ENCODE data around the gene WDR87.

Gene WDR87

GRCh38 chr19:37899453-37899852 lies 6.9 kb downstream of the WDR87 start:
- Histone ChIP-seq H2BK12ac (ENCODE audit: low read length in 2 of 2) (no peak overlapping the region), H4K8ac (ENCODE audit: low read length) (no peak overlapping the region), H3K79me1 (replicated peaks; ENCODE audit: low read length, poor library complexity, severe bottlenecking) (no peaks in the 10 kb centered on the region), H3K18ac (ENCODE audit: low read depth in 1 of 2, low read length in 2 of 2) (no peak overlapping the region), H2AFZ (ENCODE audit: low read depth, low read length) (no peak overlapping the region), H3K4me2 (ENCODE audit: low read length, poor library complexity, severe bottlenecking) (no peak overlapping the region), H3K4me3 (ENCODE audit: insufficient read depth in 1 of 2, low read depth in 1 of 2, low read length in 2 of 2) (no peak overlapping the region), H3K4ac (ENCODE audit: low read depth in 1 of 2, low read length in 2 of 2) (no peak overlapping the region), H3K9ac (ENCODE audit: low read length) (no peak overlapping the region), H2BK15ac (ENCODE audit: low read depth, poor library complexity, severe bottlenecking) (no peak overlapping the region), H3K9me3 (ENCODE audit: control insufficient read depth, low read length) (no peaks in the 10 kb centered on the region), H2BK120ac (ENCODE audit: low read depth, low read length) (no peak overlapping the region), H3K27ac (ENCODE audit: low read length, poor library complexity, severe bottlenecking) (no peak overlapping the region), H4K91ac (ENCODE audit: low read length) (no peak overlapping the region), H3K27me3 (ENCODE audit: control insufficient read depth in 1 of 2, insufficient read depth in 1 of 2, low read length in 2 of 2) (peaks cover 3 to 11% of the 10 kb centered on the region in 2 experiments), H3K36me3 (ENCODE audit: control insufficient read depth in 1 of 2, insufficient read depth in 2 of 2, low read depth in 1 of 2, low read length in 2 of 2) (no peaks in the 10 kb centered on the region), H3K23ac (ENCODE audit: low read length in 2 of 2) (no peak overlapping the region), H3K14ac (ENCODE audit: low read length in 2 of 2) (no peak overlapping the region), H3K4me1 (ENCODE audit: control insufficient read depth, insufficient read depth, low read depth, low read length) (no peaks in the 10 kb centered on the region), H2BK5ac (ENCODE audit: low read depth, low read length, poor library complexity, severe bottlenecking) (no peak overlapping the region), H2AK5ac (ENCODE audit: low read length, severe bottlenecking) (peak overlapping the region; percentile 9)
- WGBS, result 78% methylated on average over 1 of the region's 1 CpG
- no peak for DNase-seq

DNA sequence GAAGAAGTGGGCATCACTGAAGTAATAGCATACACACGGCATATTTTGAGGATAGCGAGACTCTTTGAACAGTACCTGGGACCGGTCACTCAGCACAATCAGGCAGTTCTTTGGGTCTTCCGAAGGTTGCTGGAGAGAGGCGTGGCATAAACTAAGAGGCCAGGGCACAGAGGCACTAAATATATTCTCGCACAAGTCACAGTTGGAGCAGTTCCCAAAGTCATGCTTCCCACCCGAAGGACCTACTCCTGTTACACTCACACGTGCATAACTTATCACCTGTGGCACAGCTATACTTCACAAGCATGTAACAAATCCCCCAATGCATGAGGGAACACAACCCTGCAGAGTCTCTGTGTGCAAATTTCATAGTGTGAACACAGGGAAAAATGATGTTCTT lies 10.2 kb downstream of the WDR87 start:
- 92% methylated on average over 8 of the region's 8 CpGs for WGBS
- no peak overlapping the region for H4K91ac ChIP-seq (ENCODE audit: low read length)
- no peak overlapping the region for H2BK12ac ChIP-seq (ENCODE audit: low read length in 2 of 2)
- H2BK5ac ChIP-seq (ENCODE audit: low read depth, low read length, poor library complexity, severe bottlenecking), result no peak overlapping the region
- no peaks in the 10 kb centered on the region for H3K79me1 ChIP-seq (replicated peaks; ENCODE audit: low read length, poor library complexity, severe bottlenecking)
- H2BK120ac ChIP-seq (ENCODE audit: low read depth, low read length), result no peak overlapping the region
- H2BK15ac ChIP-seq (ENCODE audit: low read depth, poor library complexity, severe bottlenecking), result no peak overlapping the region
- no peak overlapping the region for H3K9ac ChIP-seq (ENCODE audit: low read length)
- no peak overlapping the region for H2AFZ ChIP-seq (ENCODE audit: low read depth, low read length)
- peaks cover 30 to 31% of the 10 kb centered on the region in 2 experiments for H3K27me3 ChIP-seq (ENCODE audit: control insufficient read depth in 1 of 2, insufficient read depth in 1 of 2, low read length in 2 of 2)
- DNase-seq, result no peak
- H2AK5ac ChIP-seq (ENCODE audit: low read length, severe bottlenecking), result no peak overlapping the region
- no peak overlapping the region for H3K18ac ChIP-seq (ENCODE audit: low read depth in 1 of 2, low read length in 2 of 2)
- no peak overlapping the region for H4K8ac ChIP-seq (ENCODE audit: low read length)
- H3K36me3 ChIP-seq (ENCODE audit: control insufficient read depth in 1 of 2, insufficient read depth in 2 of 2, low read depth in 1 of 2, low read length in 2 of 2), result no peaks in the 10 kb centered on the region
- H3K4ac ChIP-seq (ENCODE audit: low read depth in 1 of 2, low read length in 2 of 2), result no peak overlapping the region
- H3K14ac ChIP-seq (ENCODE audit: low read length in 2 of 2), result no peak overlapping the region
- no peaks in the 10 kb centered on the region for H3K4me1 ChIP-seq (ENCODE audit: control insufficient read depth, insufficient read depth, low read depth, low read length)
- no peak overlapping the region for H3K4me2 ChIP-seq (ENCODE audit: low read length, poor library complexity, severe bottlenecking)
- H3K27ac ChIP-seq (ENCODE audit: low read length, poor library complexity, severe bottlenecking), result no peak overlapping the region
- no peaks in the 10 kb centered on the region for H3K9me3 ChIP-seq (ENCODE audit: control insufficient read depth, low read length)
- no peak overlapping the region for H3K4me3 ChIP-seq (ENCODE audit: insufficient read depth in 1 of 2, low read depth in 1 of 2, low read length in 2 of 2)
- no peak overlapping the region for H3K23ac ChIP-seq (ENCODE audit: low read length in 2 of 2)

GRCh38 chr19:37893845-37894575 lies 12.4 kb downstream of the WDR87 start:
- H3K27me3 ChIP-seq (ENCODE audit: control insufficient read depth in 1 of 2, insufficient read depth in 1 of 2, low read length in 2 of 2), result peaks cover 34 to 38% of the 10 kb centered on the region in 2 experiments
- H2BK120ac ChIP-seq (ENCODE audit: low read depth, low read length), result no peak overlapping the region
- 85% methylated on average over 11 of the region's 11 CpGs for WGBS

DNA sequence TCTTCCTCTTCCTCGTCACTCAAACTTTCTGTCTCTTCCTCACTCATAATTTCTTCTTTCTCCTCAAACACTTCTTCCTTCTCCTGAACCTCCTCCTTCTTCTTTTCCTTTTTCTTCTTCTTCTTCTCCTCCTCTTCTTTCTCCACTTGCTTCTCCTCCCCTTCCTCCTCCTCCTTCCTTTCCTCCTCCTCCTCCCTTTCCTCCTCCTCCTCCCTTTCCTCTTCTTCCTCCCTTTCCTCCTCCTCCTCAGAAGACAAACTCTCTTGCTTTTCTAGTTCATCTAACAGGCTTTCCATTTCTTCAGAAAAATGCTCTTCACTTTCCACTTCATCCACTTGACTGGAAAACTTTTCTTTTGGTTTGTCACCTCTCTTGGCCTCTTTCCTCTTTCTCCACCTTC lies 19.8 kb downstream of the WDR87 start:
- Histone ChIP-seq H2BK5ac (ENCODE audit: low read depth, low read length, poor library complexity, severe bottlenecking) (no peak overlapping the region), H4K8ac (ENCODE audit: low read length) (no peak overlapping the region)
- WGBS, result 58% methylated on average over 1 of the region's 1 CpG

More at GRCh38 chr19:37893845-37894575, 12.4 kb downstream of the WDR87 start:
- Histone ChIP-seq H2BK15ac (ENCODE audit: low read depth, poor library complexity, severe bottlenecking) (no peak overlapping the region), H3K4me3 (ENCODE audit: insufficient read depth in 1 of 2, low read depth in 1 of 2, low read length in 2 of 2) (no peak overlapping the region), H4K91ac (ENCODE audit: low read length) (no peak overlapping the region), H3K27ac (ENCODE audit: low read length, poor library complexity, severe bottlenecking) (no peak overlapping the region), H3K9me3 (ENCODE audit: control insufficient read depth, low read length) (peaks cover 10% of the 10 kb centered on the region), H2BK5ac (ENCODE audit: low read depth, low read length, poor library complexity, severe bottlenecking) (no peak overlapping the region), H4K8ac (ENCODE audit: low read length) (no peak overlapping the region), H3K4me2 (ENCODE audit: low read length, poor library complexity, severe bottlenecking) (no peak overlapping the region), H3K79me1 (replicated peaks; ENCODE audit: low read length, poor library complexity, severe bottlenecking) (no peaks in the 10 kb centered on the region), H3K4me1 (ENCODE audit: control insufficient read depth, insufficient read depth, low read depth, low read length) (no peaks in the 10 kb centered on the region), H3K23ac (ENCODE audit: low read length in 2 of 2) (no peak overlapping the region), H2AFZ (ENCODE audit: low read depth, low read length) (peak overlapping the region; percentile 10), H2AK5ac (ENCODE audit: low read length, severe bottlenecking) (no peak overlapping the region), H3K4ac (ENCODE audit: low read depth in 1 of 2, low read length in 2 of 2) (no peak overlapping the region), H3K18ac (ENCODE audit: low read depth in 1 of 2, low read length in 2 of 2) (no peak overlapping the region), H3K14ac (ENCODE audit: low read length in 2 of 2) (no peak overlapping the region), H3K36me3 (ENCODE audit: control insufficient read depth in 1 of 2, insufficient read depth in 2 of 2, low read depth in 1 of 2, low read length in 2 of 2) (no peaks in the 10 kb centered on the region), H2BK12ac (ENCODE audit: low read length in 2 of 2) (no peak overlapping the region), H3K9ac (ENCODE audit: low read length) (no peak overlapping the region)
- no peak for DNase-seq

More for the DNA sequence above, 19.8 kb downstream of the WDR87 start:
- Histone ChIP-seq H2BK15ac (ENCODE audit: low read depth, poor library complexity, severe bottlenecking) (no peak overlapping the region), H3K23ac (ENCODE audit: low read length in 2 of 2) (no peak overlapping the region), H2AK5ac (ENCODE audit: low read length, severe bottlenecking) (no peak overlapping the region), H2AFZ (ENCODE audit: low read depth, low read length) (no peak overlapping the region), H4K91ac (ENCODE audit: low read length) (no peak overlapping the region), H3K79me1 (replicated peaks; ENCODE audit: low read length, poor library complexity, severe bottlenecking) (no peaks in the 10 kb centered on the region), H3K27ac (ENCODE audit: low read length, poor library complexity, severe bottlenecking) (no peak overlapping the region), H3K18ac (ENCODE audit: low read depth in 1 of 2, low read length in 2 of 2) (no peak overlapping the region), H3K36me3 (ENCODE audit: control insufficient read depth in 1 of 2, insufficient read depth in 2 of 2, low read depth in 1 of 2, low read length in 2 of 2) (no peaks in the 10 kb centered on the region), H3K14ac (ENCODE audit: low read length in 2 of 2) (no peak overlapping the region), H3K9me3 (ENCODE audit: control insufficient read depth, low read length) (peaks cover 65% of the 10 kb centered on the region), H3K4me3 (ENCODE audit: insufficient read depth in 1 of 2, low read depth in 1 of 2, low read length in 2 of 2) (no peak overlapping the region), H3K4me1 (ENCODE audit: control insufficient read depth, insufficient read depth, low read depth, low read length) (no peaks in the 10 kb centered on the region), H2BK12ac (ENCODE audit: low read length in 2 of 2) (no peak overlapping the region), H3K27me3 (ENCODE audit: control insufficient read depth in 1 of 2, insufficient read depth in 1 of 2, low read length in 2 of 2) (peaks cover 23 to 41% of the 10 kb centered on the region in 2 experiments), H2BK120ac (ENCODE audit: low read depth, low read length) (no peak overlapping the region), H3K9ac (ENCODE audit: low read length) (no peak overlapping the region), H3K4ac (ENCODE audit: low read depth in 1 of 2, low read length in 2 of 2) (no peak overlapping the region), H3K4me2 (ENCODE audit: low read length, poor library complexity, severe bottlenecking) (no peak overlapping the region)
- no peak for DNase-seq

All from mesenchymal stem cell (in vitro differentiated cells and primary cell).